NCI-H1092 (cell line): ENCODE measurements around the gene SERBP1.

Experiments
- DNase-seq: peaks from one replicate; lab custom pipeline; 2025; lab: John Stamatoyannopoulos, UW

Gene SERBP1

GRCh38 chr1:67367370-67368045 lies 62.7 kb downstream of the SERBP1 start:
- DNase-seq = peak; percentile 18

GRCh38 chr1:67361641-67362040 lies 68.6 kb downstream of the SERBP1 start:
- no peak for DNase-seq

- no peak for DNase-seq
These were observed 70.6 kb downstream of the SERBP1 start for GRCh38 chr1:67359592-67359991.
